ENCODE data around the gene LGALS4. TPM values are rescaled to one million over a fixed set of nuclear protein-coding genes. Genes with fewer than 3 reads are reported as not detected.
A peak's percentile ranks its signal among the peaks of the same experiment; 100 is the strongest.
"Not testable (repeated sequence)": the region's sequence is repeated elsewhere in the genome, so short reads cannot be mapped to it uniquely, and the experiment has no call there.

The LGALS4 gene
- total RNA-seq, 1 donor from 2014 or later: 33.4 TPM

DNA sequence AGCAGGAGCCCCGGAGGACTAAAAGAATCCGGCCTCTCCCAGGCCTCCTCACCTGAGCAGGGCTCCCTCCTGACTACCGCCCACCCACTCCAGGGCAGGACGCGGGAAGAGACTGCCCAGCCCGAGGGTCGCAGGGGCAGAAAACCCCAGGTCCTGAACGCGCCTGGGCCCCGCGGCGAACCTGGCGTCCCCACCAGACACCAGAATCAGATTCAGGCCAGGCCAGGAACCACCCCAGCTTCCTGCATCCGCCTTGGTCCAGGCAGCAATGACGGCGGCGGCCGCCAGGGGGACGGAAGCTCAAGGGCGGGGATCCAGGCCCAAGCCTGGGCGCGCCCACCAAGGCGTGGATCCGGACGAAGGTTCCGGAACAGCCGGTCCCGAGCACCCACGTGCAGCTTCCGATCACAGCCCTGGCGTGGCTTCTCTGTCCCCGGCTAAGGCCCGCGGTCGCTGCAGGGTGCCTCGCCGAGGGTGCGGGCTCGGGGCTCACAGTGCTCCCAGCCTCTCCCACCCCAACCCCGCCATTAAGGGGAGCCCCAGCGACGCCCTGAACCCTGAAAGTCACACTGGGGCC is 43.0 kb downstream of the LGALS4 start:
- Mint-ChIP-seq H3K9me3 (no peaks in the 10 kb centered on the region), H3K4me1 (ENCODE audit: unreplicated experiment) (no peaks in the 10 kb centered on the region), H3K36me3 (no peaks in the 10 kb centered on the region), H3K4me3 (no peak overlapping the region), H3K27me3 (no peaks in the 10 kb centered on the region), H3K27ac (no peak overlapping the region)
- TF ChIP-seq, protein P1, sequence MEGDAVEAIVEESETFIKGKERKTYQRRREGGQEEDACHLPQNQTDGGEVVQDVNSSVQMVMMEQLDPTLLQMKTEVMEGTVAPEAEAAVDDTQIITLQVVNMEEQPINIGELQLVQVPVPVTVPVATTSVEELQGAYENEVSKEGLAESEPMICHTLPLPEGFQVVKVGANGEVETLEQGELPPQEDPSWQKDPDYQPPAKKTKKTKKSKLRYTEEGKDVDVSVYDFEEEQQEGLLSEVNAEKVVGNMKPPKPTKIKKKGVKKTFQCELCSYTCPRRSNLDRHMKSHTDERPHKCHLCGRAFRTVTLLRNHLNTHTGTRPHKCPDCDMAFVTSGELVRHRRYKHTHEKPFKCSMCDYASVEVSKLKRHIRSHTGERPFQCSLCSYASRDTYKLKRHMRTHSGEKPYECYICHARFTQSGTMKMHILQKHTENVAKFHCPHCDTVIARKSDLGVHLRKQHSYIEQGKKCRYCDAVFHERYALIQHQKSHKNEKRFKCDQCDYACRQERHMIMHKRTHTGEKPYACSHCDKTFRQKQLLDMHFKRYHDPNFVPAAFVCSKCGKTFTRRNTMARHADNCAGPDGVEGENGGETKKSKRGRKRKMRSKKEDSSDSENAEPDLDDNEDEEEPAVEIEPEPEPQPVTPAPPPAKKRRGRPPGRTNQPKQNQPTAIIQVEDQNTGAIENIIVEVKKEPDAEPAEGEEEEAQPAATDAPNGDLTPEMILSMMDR (conservative IDR thresholded peaks at IDR 0.05): peak; percentile 84
- peak; percentile 78 for DNase-seq (ENCODE audit: extremely low spot score, unreplicated experiment)

DNA sequence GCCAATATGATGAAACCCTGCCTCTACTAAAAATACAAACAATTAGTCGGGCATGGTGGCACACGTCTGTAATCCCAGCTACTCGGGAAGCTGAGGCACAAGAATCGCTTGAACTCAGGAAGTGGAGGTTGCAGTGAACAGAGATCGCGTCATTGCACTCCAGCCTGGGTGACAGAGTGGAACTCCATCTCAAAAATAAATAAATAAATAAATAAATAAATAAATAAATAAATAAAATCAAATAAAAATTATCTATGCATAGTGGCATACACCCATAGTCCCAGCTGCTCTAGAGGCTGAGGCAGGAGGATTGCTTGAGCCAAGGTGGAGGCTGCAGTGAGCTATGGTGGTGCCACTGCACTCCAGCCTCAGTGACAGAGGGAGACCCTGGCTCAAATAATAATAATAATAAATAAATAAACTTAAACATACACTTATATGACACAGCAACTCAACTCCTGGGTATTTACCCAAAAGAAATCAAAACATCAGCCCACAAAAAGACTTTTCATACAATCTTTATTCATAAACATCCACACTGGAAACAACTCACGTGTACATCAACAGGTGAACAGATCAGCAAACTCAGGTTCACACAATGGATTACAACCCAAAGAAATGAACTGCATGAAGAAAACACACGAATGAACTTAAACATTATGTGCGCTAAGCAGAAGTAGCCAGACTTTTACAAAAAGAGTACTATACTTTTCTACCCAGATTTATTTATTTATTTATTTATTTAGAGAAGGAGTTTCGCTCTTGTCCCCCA is 46.3 kb downstream of the LGALS4 start:
- H3K27ac Mint-ChIP-seq: no peak overlapping the region
- no peak overlapping the region for H3K4me3 Mint-ChIP-seq

DNA sequence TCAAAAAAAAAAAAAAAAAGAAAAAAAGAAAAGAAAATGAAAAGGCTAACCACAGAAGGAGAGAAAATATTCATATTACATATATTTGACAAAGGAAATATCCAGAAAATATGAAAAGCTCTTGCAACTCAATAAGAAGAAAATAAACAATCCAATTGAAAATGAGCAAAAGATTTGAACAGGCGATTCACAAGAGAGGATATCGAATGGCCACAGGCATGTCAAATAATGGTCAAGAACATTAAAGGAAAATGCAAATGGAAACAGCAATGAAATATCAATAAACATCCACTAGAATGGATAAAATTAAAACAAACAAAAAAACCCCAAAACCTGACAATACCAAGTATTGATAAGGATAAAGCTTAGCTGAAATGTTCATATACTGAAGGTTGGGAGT is 47.5 kb downstream of the LGALS4 start:
- H3K27ac Mint-ChIP-seq: no peak overlapping the region
- H3K4me1 Mint-ChIP-seq (ENCODE audit: unreplicated experiment): no peaks in the 10 kb centered on the region
- H3K36me3 Mint-ChIP-seq: no peaks in the 10 kb centered on the region
- DNase-seq (ENCODE audit: extremely low spot score, unreplicated experiment): no peak
- no peak overlapping the region for H3K4me3 Mint-ChIP-seq
- no peaks in the 10 kb centered on the region for H3K27me3 Mint-ChIP-seq
- H3K9me3 Mint-ChIP-seq: no peaks in the 10 kb centered on the region
- TF ChIP-seq, protein P1 (conservative IDR thresholded peaks at IDR 0.05): no peak

More for the DNA sequence above, 46.3 kb downstream of the LGALS4 start:
- Mint-ChIP-seq H3K4me1 (ENCODE audit: unreplicated experiment) (no peaks in the 10 kb centered on the region), H3K9me3 (no peaks in the 10 kb centered on the region), H3K36me3 (no peaks in the 10 kb centered on the region), H3K27me3 (no peaks in the 10 kb centered on the region)
- TF ChIP-seq, protein P1 (conservative IDR thresholded peaks at IDR 0.05): no peak
- DNase-seq (ENCODE audit: extremely low spot score, unreplicated experiment): no peak

DNA sequence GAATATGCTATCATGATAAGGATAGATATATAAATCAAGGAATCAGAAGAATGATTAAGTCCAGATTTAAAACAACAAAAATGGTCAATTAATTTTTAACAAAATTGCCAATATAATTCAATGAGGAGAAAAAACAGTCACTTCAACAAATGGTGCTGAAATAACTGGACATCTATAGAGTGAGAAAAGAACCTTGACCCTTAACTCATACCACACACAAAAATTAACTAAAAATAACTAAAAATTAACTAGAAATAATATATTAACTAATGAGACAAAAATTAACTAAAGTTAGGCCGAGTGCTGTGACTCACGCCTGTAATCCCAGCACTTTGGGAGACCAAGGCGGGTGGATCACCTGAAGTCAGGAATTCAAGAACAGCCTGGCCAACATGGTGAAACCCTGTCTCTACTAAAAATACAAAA is 48.9 kb downstream of the LGALS4 start:
- Mint-ChIP-seq H3K4me1 (ENCODE audit: unreplicated experiment) (no peaks in the 10 kb centered on the region), H3K9me3 (no peaks in the 10 kb centered on the region), H3K27ac (peak overlapping the region; percentile 18), H3K36me3 (no peaks in the 10 kb centered on the region), H3K27me3 (no peaks in the 10 kb centered on the region), H3K4me3 (no peak overlapping the region)
- no peak for DNase-seq (ENCODE audit: extremely low spot score, unreplicated experiment)
- TF ChIP-seq, protein P1 (conservative IDR thresholded peaks at IDR 0.05): no peak

DNA sequence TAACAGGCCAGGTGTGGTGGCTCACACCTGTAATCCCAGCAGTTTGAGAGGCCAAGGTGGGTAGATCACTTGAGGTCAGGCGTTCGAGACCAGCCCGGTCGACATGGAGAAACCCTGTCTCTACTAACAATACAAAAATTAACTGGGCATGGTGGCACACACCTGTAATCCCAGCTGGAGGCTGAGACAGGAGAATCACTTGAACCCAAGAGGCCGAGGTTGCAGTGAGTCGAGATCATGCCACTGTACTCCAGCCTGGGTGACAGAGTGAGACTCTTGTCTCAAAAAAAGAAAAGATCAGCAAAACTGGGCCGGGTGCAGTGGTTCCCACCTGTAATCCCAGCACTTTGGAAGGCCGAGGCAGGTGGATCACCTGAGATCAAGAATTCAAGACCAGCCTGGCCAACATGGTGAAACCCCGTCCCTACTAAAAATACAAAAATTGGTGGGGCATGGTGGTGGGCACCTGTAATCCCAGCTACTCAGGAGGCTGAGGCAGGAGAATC is 50.8 kb downstream of the LGALS4 start:
- not testable (repeated sequence) for DNase-seq (ENCODE audit: extremely low spot score, unreplicated experiment); H3K27ac Mint-ChIP-seq; H3K9me3 Mint-ChIP-seq; H3K4me3 Mint-ChIP-seq; H3K36me3 Mint-ChIP-seq; H3K27me3 Mint-ChIP-seq; H3K4me1 Mint-ChIP-seq (ENCODE audit: unreplicated experiment)

DNA sequence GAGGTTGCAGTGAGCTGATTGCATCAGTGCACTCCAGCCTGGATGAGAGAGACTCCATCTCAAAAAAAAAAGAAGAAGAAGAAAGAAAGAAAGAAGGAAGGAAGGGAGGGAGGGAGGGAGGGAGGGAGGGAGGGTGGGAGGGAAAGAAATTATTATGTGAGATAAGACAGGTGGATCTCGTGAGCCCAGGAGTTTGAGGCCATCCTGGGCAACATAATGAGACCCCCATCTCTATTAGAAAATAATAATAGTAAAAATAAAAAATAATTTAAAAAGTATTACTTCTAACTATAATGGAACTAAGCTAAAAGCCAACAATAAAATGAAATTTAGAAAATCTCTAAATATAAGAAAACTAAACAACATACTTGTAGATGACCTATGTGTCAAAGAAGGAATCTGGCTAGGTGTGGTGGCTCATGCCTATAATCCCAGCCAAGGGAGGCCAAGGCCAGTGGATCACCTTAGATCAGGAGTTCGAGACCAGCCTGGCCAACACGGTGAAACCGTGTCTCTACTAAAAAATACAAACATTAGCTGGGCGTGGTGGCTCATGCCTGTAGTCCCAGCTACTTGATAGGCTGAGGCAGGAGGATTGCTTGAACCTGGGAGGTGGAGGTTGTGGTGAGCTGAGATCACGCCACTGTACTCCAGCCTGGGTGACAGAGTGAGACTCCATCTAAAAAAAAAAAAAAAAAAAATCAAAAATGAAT is 51.8 kb downstream of the LGALS4 start:
- not testable (repeated sequence) for H3K27me3 Mint-ChIP-seq; H3K27ac Mint-ChIP-seq; H3K4me1 Mint-ChIP-seq (ENCODE audit: unreplicated experiment); H3K4me3 Mint-ChIP-seq; H3K36me3 Mint-ChIP-seq; DNase-seq (ENCODE audit: extremely low spot score, unreplicated experiment); H3K9me3 Mint-ChIP-seq

Data from type B pancreatic cell (in vitro differentiated cells).